GM18519 (cell line): Measurements from ENCODE around the gene NCKAP5.

Experiments
- ATAC-seq: cut with Tn5 transposase; IDR thresholded peaks from one replicate; pipeline ENCODE4 v1.9.1; 2021; ENCODE audit warnings: mild to moderate bottlenecking, moderate library complexity; ENCODE audit not compliant: unreplicated experiment, low FRiP score

Gene NCKAP5

GRCh38 chr2:132936791-132937190 lies 631.5 kb downstream of the NCKAP5 start:
- no peak for ATAC-seq

GRCh38 chr2:132936261-132936660 lies 632.0 kb downstream of the NCKAP5 start:
- ATAC-seq: no peak

- ATAC-seq: no peak
Observed at GRCh38 chr2:132929786-132930185, 638.5 kb downstream of the NCKAP5 start.

- no peak for ATAC-seq
Observed at GRCh38 chr2:132923787-132924186, 644.5 kb downstream of the NCKAP5 start.

- ATAC-seq: no peak
Observed at GRCh38 chr2:132915812-132916549, 652.3 kb downstream of the NCKAP5 start.

GRCh38 chr2:132911726-132912724 lies 656.2 kb downstream of the NCKAP5 start:
- no peak for ATAC-seq

- ATAC-seq: no peak
Observed at GRCh38 chr2:132910432-132910831, 657.8 kb downstream of the NCKAP5 start.

GRCh38 chr2:132909427-132909826 lies 658.8 kb downstream of the NCKAP5 start:
- ATAC-seq: no peak

GRCh38 chr2:132904142-132904842 lies 664.0 kb downstream of the NCKAP5 start:
- no peak for ATAC-seq

- no peak for ATAC-seq
Observed at GRCh38 chr2:132902626-132903025, 665.6 kb downstream of the NCKAP5 start.

- ATAC-seq: no peak
Observed at GRCh38 chr2:132901661-132902060, 666.6 kb downstream of the NCKAP5 start.

GRCh38 chr2:132897111-132897510 lies 671.2 kb downstream of the NCKAP5 start:
- no peak for ATAC-seq

- no peak for ATAC-seq
Observed at GRCh38 chr2:132896073-132896472, 672.2 kb downstream of the NCKAP5 start.

GRCh38 chr2:132891498-132891897 lies 676.8 kb downstream of the NCKAP5 start:
- ATAC-seq: no peak

- ATAC-seq: no peak
Observed at GRCh38 chr2:132886574-132886973, 681.7 kb downstream of the NCKAP5 start.

- ATAC-seq: no peak
Observed at GRCh38 chr2:132884705-132885104, 683.6 kb downstream of the NCKAP5 start.

- no peak for ATAC-seq
Observed at GRCh38 chr2:132884292-132884691, 684.0 kb downstream of the NCKAP5 start.

GRCh38 chr2:132883430-132883829 lies 684.8 kb downstream of the NCKAP5 start:
- no peak for ATAC-seq

GRCh38 chr2:132881546-132881945 lies 686.7 kb downstream of the NCKAP5 start:
- ATAC-seq: no peak

GRCh38 chr2:132877923-132878322 lies 690.3 kb downstream of the NCKAP5 start:
- no peak for ATAC-seq
